BLaER1 (cell line): Measurements from ENCODE around the gene OR5K1.

Experiments used
- H3K27ac ChIP-seq: shearing (Covaris generic); formaldehyde crosslinking; 2 replicates; pipeline ENCODE4 v1.8.1; 2022
- H3K27me3 ChIP-seq: shearing (Covaris generic); formaldehyde crosslinking; 2 replicates; pipeline ENCODE4 v1.8.1; 2022
- H3K36me3 ChIP-seq: shearing (Covaris generic); formaldehyde crosslinking; 2 replicates; pipeline ENCODE4 v1.8.1; 2022
- H3K4me1 ChIP-seq: shearing (Covaris generic); formaldehyde crosslinking; 2 replicates; pipeline ENCODE4 v1.8.1; 2022
- H3K4me2 ChIP-seq: shearing (Covaris generic); formaldehyde crosslinking; 2 replicates; pipeline ENCODE4 v1.8.1; 2022
- H3K4me3 ChIP-seq: shearing (Covaris generic); formaldehyde crosslinking; 2 replicates; pipeline ENCODE4 v1.8.1; 2022
- H3K9ac ChIP-seq: shearing (Covaris generic); formaldehyde crosslinking; 2 replicates; pipeline ENCODE4 v1.8.1; 2022
- H3K9me3 ChIP-seq: shearing (Covaris generic); formaldehyde crosslinking; 2 replicates; pipeline ENCODE4 v1.8.1; 2022
- H4K20me1 ChIP-seq: shearing (Covaris generic); formaldehyde crosslinking; 2 replicates; pipeline ENCODE4 v1.8.1; 2022
- Cebpa-rat ChIP-seq: shearing (Covaris generic); IDR thresholded peaks from 2 replicates; pipeline ENCODE4 v1.8.1; 2022

The OR5K1 gene

GRCh38 chr3:98460220-98460619 lies 2.8 kb upstream of the OR5K1 start:
- H4K20me1 ChIP-seq, result no peaks in the 10 kb centered on the region
- no peak for TF ChIP-seq Cebpa-rat
- H3K36me3 ChIP-seq, result no peaks in the 10 kb centered on the region
- no peak overlapping the region for H3K4me3 ChIP-seq
- H3K9me3 ChIP-seq, result no peaks in the 10 kb centered on the region
- no peaks in the 10 kb centered on the region for H3K27me3 ChIP-seq
- H3K9ac ChIP-seq, result no peak overlapping the region
- H3K4me2 ChIP-seq, result no peak overlapping the region
- no peaks in the 10 kb centered on the region for H3K4me1 ChIP-seq
- no peak overlapping the region for H3K27ac ChIP-seq

- Histone ChIP-seq H3K9me3 (0 out of 2 replicates have a peak, but pooled peaks cover 8% of the 10 kb centered on the region), H3K27ac (no peak overlapping the region), H4K20me1 (no peaks in the 10 kb centered on the region), H3K36me3 (no peaks in the 10 kb centered on the region), H3K27me3 (no peaks in the 10 kb centered on the region), H3K4me1 (no peaks in the 10 kb centered on the region), H3K4me3 (no peak overlapping the region), H3K4me2 (no peak overlapping the region), H3K9ac (no peak overlapping the region)
- no peak for TF ChIP-seq Cebpa-rat
Observed at GRCh38 chr3:98482717-98483482, 19.9 kb downstream of the OR5K1 start.

- no peak overlapping the region for H3K9ac ChIP-seq
- H3K27me3 ChIP-seq, result no peaks in the 10 kb centered on the region
- no peaks in the 10 kb centered on the region for H3K4me1 ChIP-seq
- no peak overlapping the region for H3K27ac ChIP-seq
- no peak overlapping the region for H3K4me2 ChIP-seq
- no peaks in the 10 kb centered on the region for H3K36me3 ChIP-seq
- H3K4me3 ChIP-seq, result no peak overlapping the region
- no peak for TF ChIP-seq Cebpa-rat
- no peaks in the 10 kb centered on the region for H4K20me1 ChIP-seq
- H3K9me3 ChIP-seq, result 0 out of 2 replicates have a peak, but pooled peaks cover 8% of the 10 kb centered on the region
Observed at GRCh38 chr3:98483626-98484025, 20.6 kb downstream of the OR5K1 start.

GRCh38 chr3:98497381-98497780 lies 34.4 kb downstream of the OR5K1 start, which contains the start of gene OR5K2:
OR5K2 (plus strand) TSS chr3:98497681; CDS start chr3:98497681, 0 bp downstream.
- H3K9me3 ChIP-seq, result no peaks in the 10 kb centered on the region
- TF ChIP-seq Cebpa-rat, result no peak
- no peaks in the 10 kb centered on the region for H3K36me3 ChIP-seq
- no peak within 1 kb of the TSS for H3K27ac ChIP-seq
- no peaks in the 10 kb centered on the region for H3K27me3 ChIP-seq
- H3K4me3 ChIP-seq, result no peak within 1 kb of the TSS
- H3K9ac ChIP-seq, result no peak within 1 kb of the TSS
- H3K4me2 ChIP-seq, result no peak within 1 kb of the TSS
- H3K4me1 ChIP-seq, result no peaks in the 10 kb centered on the region
- H4K20me1 ChIP-seq, result no peaks in the 10 kb centered on the region

- no peaks in the 10 kb centered on the region for H3K36me3 ChIP-seq
- H4K20me1 ChIP-seq, result no peaks in the 10 kb centered on the region
- no peak for TF ChIP-seq Cebpa-rat
- no peaks in the 10 kb centered on the region for H3K27me3 ChIP-seq
- H3K4me1 ChIP-seq, result no peaks in the 10 kb centered on the region
- H3K27ac ChIP-seq, result no peak overlapping the region
- no peak overlapping the region for H3K4me3 ChIP-seq
- no peak overlapping the region for H3K4me2 ChIP-seq
- H3K9me3 ChIP-seq, result no peaks in the 10 kb centered on the region
- no peak overlapping the region for H3K9ac ChIP-seq
Observed at GRCh38 chr3:98500019-98500418, 37.0 kb downstream of the OR5K1 start.

- Histone ChIP-seq H3K27ac (no peak overlapping the region), H4K20me1 (no peaks in the 10 kb centered on the region), H3K9me3 (no peaks in the 10 kb centered on the region), H3K4me1 (no peaks in the 10 kb centered on the region), H3K27me3 (no peaks in the 10 kb centered on the region), H3K4me3 (no peak overlapping the region), H3K36me3 (no peaks in the 10 kb centered on the region), H3K9ac (no peak overlapping the region), H3K4me2 (no peak overlapping the region)
- no peak for TF ChIP-seq Cebpa-rat
Observed at GRCh38 chr3:98501270-98501669, 38.3 kb downstream of the OR5K1 start.

- no peak overlapping the region for H3K27ac ChIP-seq
- H3K4me3 ChIP-seq, result no peak overlapping the region
- H3K4me2 ChIP-seq, result no peak overlapping the region
- no peaks in the 10 kb centered on the region for H4K20me1 ChIP-seq
- no peaks in the 10 kb centered on the region for H3K36me3 ChIP-seq
- H3K4me1 ChIP-seq, result no peaks in the 10 kb centered on the region
- no peak for TF ChIP-seq Cebpa-rat
- H3K27me3 ChIP-seq, result no peaks in the 10 kb centered on the region
- no peaks in the 10 kb centered on the region for H3K9me3 ChIP-seq
- no peak overlapping the region for H3K9ac ChIP-seq
Observed at GRCh38 chr3:98501863-98502576, 39.0 kb downstream of the OR5K1 start.

GRCh38 chr3:98504539-98504938 lies 41.5 kb downstream of the OR5K1 start:
- Histone ChIP-seq H3K9me3 (no peaks in the 10 kb centered on the region), H3K4me2 (no peak overlapping the region), H4K20me1 (no peaks in the 10 kb centered on the region), H3K9ac (no peak overlapping the region), H3K36me3 (no peaks in the 10 kb centered on the region), H3K4me3 (no peak overlapping the region), H3K27ac (no peak overlapping the region), H3K4me1 (no peaks in the 10 kb centered on the region), H3K27me3 (no peaks in the 10 kb centered on the region)
- no peak for TF ChIP-seq Cebpa-rat

GRCh38 chr3:98508582-98508981 lies 45.6 kb downstream of the OR5K1 start:
- Histone ChIP-seq H3K27ac (no peak overlapping the region), H3K4me1 (peaks cover 19% of the 10 kb centered on the region), H4K20me1 (no peaks in the 10 kb centered on the region), H3K4me2 (no peak overlapping the region), H3K36me3 (no peaks in the 10 kb centered on the region), H3K27me3 (no peaks in the 10 kb centered on the region), H3K9me3 (no peaks in the 10 kb centered on the region), H3K9ac (no peak overlapping the region), H3K4me3 (no peak overlapping the region)
- no peak for TF ChIP-seq Cebpa-rat

GRCh38 chr3:98512576-98512975 lies 49.6 kb downstream of the OR5K1 start:
- Histone ChIP-seq H3K4me3 (no peak overlapping the region), H3K9ac (no peak overlapping the region), H3K27ac (no peak overlapping the region), H3K36me3 (peaks cover 28% of the 10 kb centered on the region), H3K27me3 (no peaks in the 10 kb centered on the region), H3K4me2 (no peak overlapping the region), H3K9me3 (no peaks in the 10 kb centered on the region), H4K20me1 (no peaks in the 10 kb centered on the region), H3K4me1 (peaks cover 19% of the 10 kb centered on the region)
- TF ChIP-seq Cebpa-rat, result no peak
